HCT116 (cell line): ENCODE measurements around the gene IL1R2.

Experiments used
- EZH2 ChIP-seq: fragments of 200-600 bp; sonication (generic); IDR thresholded peaks from 2 replicates; pipeline ENCODE4 v1.6.1; 2017; ENCODE audit warnings: antibody characterized with exemption, mixed run types
- EZH2phosphoT487 ChIP-seq: fragments of 200-600 bp; IDR thresholded peaks from 2 replicates; pipeline ENCODE4 v1.6.1; 2018; ENCODE audit warnings: antibody characterized with exemption, borderline replicate concordance
- JUND ChIP-seq: IDR thresholded peaks from 2 replicates; pipeline ENCODE4 v1.6.1; 2012
- POLR2A ChIP-seq: IDR thresholded peaks from 2 replicates; pipeline ENCODE4 v1.7.0; 2011; ENCODE audit warnings: borderline replicate concordance; ENCODE audit not compliant: insufficient read depth, insufficient read length; ENCODE audit errors: extremely low read depth
- POLR2AphosphoS5 ChIP-seq: IDR thresholded peaks from 2 replicates; pipeline ENCODE4 v1.6.1; 2011; ENCODE audit warnings: mild to moderate bottlenecking, low read depth, low read length, moderate library complexity
- RAD21 ChIP-seq: IDR thresholded peaks from 2 replicates; pipeline ENCODE4 v1.6.1; 2012; ENCODE audit warnings: low read depth, mild to moderate bottlenecking
- SIN3A ChIP-seq: IDR thresholded peaks from 2 replicates; pipeline ENCODE4 v1.6.1; 2012; ENCODE audit warnings: low read depth
- YY1 ChIP-seq: IDR thresholded peaks from 2 replicates; pipeline ENCODE4 v1.6.1; 2011; ENCODE audit warnings: low read length, low read depth, moderate library complexity, mild to moderate bottlenecking; ENCODE audit not compliant: insufficient replicate concordance; ENCODE audit errors: extremely low read depth
- TF ChIP-seq, protein P1 (sequence below), 3 experiments: fragments of 200-600 bp in 1 of 3; sonication (generic) in 1 of 3; IDR thresholded peaks in 2 of 3; conservative IDR thresholded peaks in 1 of 3; 2 replicates each; pipeline ENCODE4 v1.5.1; 2012 to 2017; ENCODE audit warnings: low read depth in 2 of 3, low read length in 2 of 3, antibody characterized with exemption in 1 of 3, borderline replicate concordance in 1 of 3, control low read depth in 1 of 3, mild to moderate bottlenecking in 1 of 3, mixed read lengths in 1 of 3, mixed run types in 1 of 3, moderate library complexity in 1 of 3; ENCODE audit not compliant: insufficient read depth in 1 of 3
- TF ChIP-seq, protein P2 (sequence below): IDR thresholded peaks from 2 replicates; pipeline ENCODE4 v1.6.1; 2012

DNA sequence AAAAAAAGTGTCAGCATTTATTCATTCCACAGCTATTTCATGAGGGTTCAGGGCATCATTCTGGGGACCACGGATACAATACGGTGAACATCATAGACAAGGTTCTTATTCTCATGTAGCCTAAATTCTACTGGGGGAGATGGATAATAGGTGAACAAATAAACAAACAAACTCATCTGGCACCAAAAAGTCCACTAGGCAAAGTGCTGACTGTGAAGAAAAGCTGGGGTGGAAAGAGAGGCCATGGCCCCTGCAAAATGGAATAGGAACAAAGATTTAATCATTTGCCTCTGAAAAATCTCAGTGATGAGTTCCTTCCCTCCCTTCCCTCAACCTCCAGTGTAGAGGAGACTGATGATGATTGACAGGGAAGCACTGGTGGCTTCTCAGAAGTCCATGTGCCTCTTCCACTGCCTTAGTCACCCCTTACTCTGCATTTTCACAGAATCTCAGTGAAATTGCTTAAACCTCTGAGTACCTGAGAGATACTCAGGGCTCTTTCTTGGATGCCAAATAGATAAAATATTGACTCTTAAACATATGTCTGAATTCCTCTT is 81.5 kb downstream of the IL1R2 start:
- TF ChIP-seq YY1: no peak
- TF ChIP-seq, protein P1, sequence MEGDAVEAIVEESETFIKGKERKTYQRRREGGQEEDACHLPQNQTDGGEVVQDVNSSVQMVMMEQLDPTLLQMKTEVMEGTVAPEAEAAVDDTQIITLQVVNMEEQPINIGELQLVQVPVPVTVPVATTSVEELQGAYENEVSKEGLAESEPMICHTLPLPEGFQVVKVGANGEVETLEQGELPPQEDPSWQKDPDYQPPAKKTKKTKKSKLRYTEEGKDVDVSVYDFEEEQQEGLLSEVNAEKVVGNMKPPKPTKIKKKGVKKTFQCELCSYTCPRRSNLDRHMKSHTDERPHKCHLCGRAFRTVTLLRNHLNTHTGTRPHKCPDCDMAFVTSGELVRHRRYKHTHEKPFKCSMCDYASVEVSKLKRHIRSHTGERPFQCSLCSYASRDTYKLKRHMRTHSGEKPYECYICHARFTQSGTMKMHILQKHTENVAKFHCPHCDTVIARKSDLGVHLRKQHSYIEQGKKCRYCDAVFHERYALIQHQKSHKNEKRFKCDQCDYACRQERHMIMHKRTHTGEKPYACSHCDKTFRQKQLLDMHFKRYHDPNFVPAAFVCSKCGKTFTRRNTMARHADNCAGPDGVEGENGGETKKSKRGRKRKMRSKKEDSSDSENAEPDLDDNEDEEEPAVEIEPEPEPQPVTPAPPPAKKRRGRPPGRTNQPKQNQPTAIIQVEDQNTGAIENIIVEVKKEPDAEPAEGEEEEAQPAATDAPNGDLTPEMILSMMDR (IDR thresholded peaks at IDR 0.05 in 2 of 3, conservative IDR thresholded peaks at IDR 0.05 in 1 of 3; ENCODE audit: borderline replicate concordance in 1 of 3, insufficient read depth in 1 of 3, low read depth in 2 of 3, low read length in 2 of 3): no peak
- TF ChIP-seq POLR2A: no peak
- TF ChIP-seq RAD21: no peak
- TF ChIP-seq POLR2AphosphoS5: no peak
- TF ChIP-seq, protein P2, sequence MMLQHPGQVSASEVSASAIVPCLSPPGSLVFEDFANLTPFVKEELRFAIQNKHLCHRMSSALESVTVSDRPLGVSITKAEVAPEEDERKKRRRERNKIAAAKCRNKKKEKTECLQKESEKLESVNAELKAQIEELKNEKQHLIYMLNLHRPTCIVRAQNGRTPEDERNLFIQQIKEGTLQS: no peak
- TF ChIP-seq SIN3A: no peak
- TF ChIP-seq JUND: no peak
- TF ChIP-seq EZH2: no peak
- TF ChIP-seq EZH2phosphoT487: no peak
